Duodenal mucosa (tissue), 2 donors: ENCODE results near the gene CACTIN.

Experiments used
- H3K27ac ChIP-seq: one replicate; pipeline ENCODE4 v1.7.0; 2013; ENCODE audit warnings: low read depth, low read length
- H3K27me3 ChIP-seq, 2 donors: one replicate each; pipeline ENCODE4 v1.7.0; 2013; ENCODE audit warnings: low read length in 2 of 2, control low read depth in 1 of 2; ENCODE audit not compliant: insufficient read depth in 2 of 2, control insufficient read depth in 1 of 2
- H3K36me3 ChIP-seq, 2 donors: one replicate each; pipeline ENCODE4 v1.7.0; 2013; ENCODE audit warnings: low read length in 2 of 2, control low read depth in 1 of 2; ENCODE audit not compliant: insufficient read depth in 2 of 2, control insufficient read depth in 1 of 2
- H3K4me1 ChIP-seq, 2 donors: one replicate each; pipeline ENCODE4 v1.7.0; 2013; ENCODE audit warnings: low read length in 2 of 2, control low read depth in 1 of 2; ENCODE audit not compliant: insufficient read depth in 2 of 2, control insufficient read depth in 1 of 2
- H3K4me3 ChIP-seq, 2 donors: one replicate each; pipeline ENCODE4 v1.7.0; 2013; ENCODE audit warnings: low read length in 2 of 2, low read depth in 1 of 2
- H3K9ac ChIP-seq, 2 donors: one replicate each; pipeline ENCODE4 v1.7.0; 2013; ENCODE audit warnings: low read length in 2 of 2, low read depth in 1 of 2
- H3K9me3 ChIP-seq, 2 donors: one replicate each; pipeline ENCODE4 v1.7.0; 2013; ENCODE audit warnings: low read length in 2 of 2, control low read depth in 1 of 2; ENCODE audit not compliant: control insufficient read depth in 1 of 2

Gene CACTIN

GRCh38 chr19:3565139-3565538, 61.5 kb downstream of the CACTIN start:
- no peak overlapping the region for H3K9ac ChIP-seq

GRCh38 chr19:3563709-3564524, 62.7 kb downstream of the CACTIN start:
- no peak overlapping the region for H3K27ac ChIP-seq
- no peaks in the 10 kb centered on the region for H3K4me1 ChIP-seq
- H3K4me3 ChIP-seq, result no peak overlapping the region
- H3K9ac ChIP-seq, result no peak overlapping the region
- no peaks in the 10 kb centered on the region for H3K9me3 ChIP-seq
- H3K27me3 ChIP-seq, result no peaks in the 10 kb centered on the region
- no peaks in the 10 kb centered on the region for H3K36me3 ChIP-seq

More at GRCh38 chr19:3565139-3565538, 61.5 kb downstream of the CACTIN start:
- Histone ChIP-seq H3K4me3 (no peak overlapping the region), H3K36me3 (no peaks in the 10 kb centered on the region), H3K4me1 (no peaks in the 10 kb centered on the region), H3K27ac (no peak overlapping the region), H3K27me3 (no peaks in the 10 kb centered on the region), H3K9me3 (no peaks in the 10 kb centered on the region)
